AG04449 (cell line): Measurements from ENCODE around the gene CCDC88B.
"Not testable (repeated sequence)": the region's sequence is repeated elsewhere in the genome, so short reads cannot be mapped to it uniquely, and the experiment has no call there.

Experiments
- CTCF ChIA-PET: fragments of 350-600 bp; formaldehyde crosslinking; extraction: SDS; loops from one replicate; lab custom pipeline; 2021; ENCODE audit warnings: antibody characterized with exemption; lab: Yijun Ruan, JAX
- POLR2A ChIA-PET: fragments of 400-600, 350-600 bp; formaldehyde crosslinking; extraction: SDS; loops from one replicate; lab custom pipeline; 2020; ENCODE audit warnings: antibody characterized with exemption, inconsistent platforms; lab: Yijun Ruan, JAX
- DNase-seq: peaks from one replicate; pipeline ENCODE4 v3.0.0-alpha.2; 2010; ENCODE audit warnings: low read depth, low spot score
- H3K4me3 ChIP-seq: 2 replicates; pipeline ENCODE4 v1.5.1; 2011; ENCODE audit warnings: low read depth, mild to moderate bottlenecking, control low read depth, low read length
- CTCF ChIP-seq: IDR thresholded peaks from one replicate; pipeline ENCODE4 v1.5.1; 2011; ENCODE audit warnings: mild to moderate bottlenecking, moderate library complexity, low read length, control low read depth, inconsistent platforms; ENCODE audit not compliant: insufficient read depth; ENCODE audit errors: missing control alignments

Gene CCDC88B

GRCh38 chr11:64305075-64305690, 34.8 kb upstream of the CCDC88B start, which contains the start of gene ESRRA:
Gene ESRRA, plus strand, starts transcription at chr11:64305524. Its CDS starts 1,656 bp downstream, at chr11:64307180.
- POLR2A ChIA-PET, result interaction anchor here (0.6 to 2.3 kb wide), 7 partner anchors 12 to 120 kb away, joined by 3 to 12 read pairs (median 4); partner anchors contain the start of genes PRDX5, STIP1 and TRMT112
- CTCF ChIA-PET, result interaction anchor here (0.6 to 8.2 kb wide), 29 partner anchors 10 to 467 kb away, joined by 3 to 305 read pairs (median 9); partner anchors contain the start of genes BAD, FERMT3, FKBP2 and GPR137
- H3K4me3 ChIP-seq, result peak within 1 kb of the TSS; percentile 73
- no peak for TF ChIP-seq CTCF
- peak; percentile 56 for DNase-seq

- peak overlapping the region; percentile 71 for H3K4me3 ChIP-seq
- ChIA-PET POLR2A (interaction anchor here (1.0 to 2.0 kb wide), 4 partner anchors 12 to 120 kb away, joined by 3 to 12 read pairs (median 6); partner anchors contain the start of genes PRDX5, STIP1 and TRMT112), CTCF (interaction anchor here (5.8 to 8.2 kb wide), 3 partner anchors 10 to 59 kb away, joined by 111 to 139 read pairs (median 127); partner anchors contain the start of genes PLCB3, PPP1R14B, PRDX5 and TRMT112)
- DNase-seq, result no peak
- TF ChIP-seq CTCF, result peak; percentile 8
Measured at GRCh38 chr11:64305691-64306562, 34.1 kb upstream of the CCDC88B start.

DNA sequence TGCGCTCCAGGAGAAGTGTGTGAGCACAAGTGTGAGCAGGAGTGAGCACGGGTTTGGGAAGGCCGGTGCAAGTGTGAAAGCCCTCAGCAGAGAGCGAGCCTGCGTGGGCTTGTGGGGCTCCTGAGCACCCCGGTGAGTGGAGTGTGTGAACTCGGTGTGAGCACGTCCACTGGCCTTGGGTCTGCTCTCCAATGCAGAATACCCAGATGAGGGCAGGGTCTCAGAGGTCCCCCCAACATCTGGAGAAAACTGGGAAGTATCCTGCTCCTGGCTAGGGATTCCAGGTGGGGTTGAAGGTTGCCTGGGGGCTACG, 33.5 kb upstream of the CCDC88B start:
- no peak for DNase-seq
- no peak for TF ChIP-seq CTCF
- ChIA-PET CTCF (interaction anchor here (7.1 to 8.2 kb wide), 2 partner anchors 9 to 46 kb away, joined by 111 to 127 read pairs; partner anchors contain the start of genes PRDX5 and TRMT112), POLR2A (interaction anchor here (1.0 kb wide), 1 partner anchor 11 kb away, joined by 5 read pairs; the partner anchor contains the start of genes PRDX5 and TRMT112)
- peak overlapping the region; percentile 71 for H3K4me3 ChIP-seq

DNA sequence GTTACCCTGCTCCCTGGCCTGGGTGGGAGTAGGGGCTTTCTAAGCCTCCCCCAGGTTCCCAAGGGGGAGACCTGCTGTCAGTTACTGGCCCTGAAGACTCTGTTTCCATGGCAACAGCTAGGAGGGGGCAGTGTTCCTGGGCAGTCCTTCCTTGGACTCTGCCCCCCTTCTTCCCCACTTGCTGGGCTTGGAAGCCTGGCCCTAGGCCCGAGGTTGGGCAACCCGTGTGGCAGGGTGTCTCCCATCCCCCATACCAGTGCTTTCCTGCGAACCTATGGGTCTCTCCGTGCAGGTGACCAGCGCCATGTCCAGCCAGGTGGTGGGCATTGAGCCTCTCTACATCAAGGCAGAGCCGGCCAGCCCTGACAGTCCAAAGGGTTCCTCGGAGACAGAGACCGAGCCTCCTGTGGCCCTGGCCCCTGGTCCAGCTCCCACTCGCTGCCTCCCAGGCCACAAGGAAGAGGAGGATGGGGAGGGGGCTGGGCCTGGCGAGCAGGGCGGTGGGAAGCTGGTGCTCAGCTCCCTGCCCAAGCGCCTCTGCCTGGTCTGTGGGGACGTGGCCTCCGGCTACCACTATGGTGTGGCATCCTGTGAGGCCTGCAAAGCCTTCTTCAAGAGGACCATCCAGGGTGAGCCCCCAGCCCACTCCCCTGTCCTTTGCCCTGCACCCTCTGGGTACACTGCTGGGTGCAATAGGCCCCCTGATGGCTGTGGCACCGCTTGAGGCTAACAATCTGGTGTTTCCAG, 33.0 kb upstream of the CCDC88B start:
- no peak for TF ChIP-seq CTCF
- POLR2A ChIA-PET, result interaction anchor here (1.0 kb wide), 1 partner anchor 10 kb away, joined by 5 read pairs; the partner anchor contains the start of genes PRDX5 and TRMT112
- H3K4me3 ChIP-seq, result peak overlapping the region; percentile 71
- DNase-seq, result no peak
- CTCF ChIA-PET, result interaction anchor here (7.1 to 8.2 kb wide), 2 partner anchors 9 to 46 kb away, joined by 111 to 127 read pairs; partner anchors contain the start of genes PRDX5 and TRMT112

DNA sequence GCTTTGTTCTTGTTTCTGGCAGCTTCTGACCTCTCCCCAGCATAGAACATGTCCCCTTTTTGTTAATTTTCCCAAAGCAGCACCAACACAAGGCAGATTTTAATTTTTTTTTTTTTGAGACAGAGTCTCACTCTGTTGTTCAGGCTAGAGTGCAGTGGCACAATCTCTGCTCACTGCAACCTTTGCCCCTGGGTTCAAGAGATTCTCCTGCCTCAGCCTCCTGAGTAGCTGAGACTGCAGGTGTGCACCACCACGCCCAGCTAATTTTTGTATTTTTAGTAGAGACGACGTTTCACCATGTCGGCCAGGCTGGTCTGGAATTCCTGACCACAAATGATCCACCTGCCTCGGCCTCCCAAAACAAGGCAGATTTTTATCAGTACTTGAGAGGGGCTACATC, 32.2 kb upstream of the CCDC88B start:
- DNase-seq, POLR2A ChIA-PET, H3K4me3 ChIP-seq: not testable (repeated sequence)
- CTCF ChIA-PET, result interaction anchor here (0.7 to 8.2 kb wide), 3 partner anchors 8 to 47 kb away, joined by 3 to 111 read pairs (median 4); partner anchors contain the start of genes PRDX5 and TRMT112

DNA sequence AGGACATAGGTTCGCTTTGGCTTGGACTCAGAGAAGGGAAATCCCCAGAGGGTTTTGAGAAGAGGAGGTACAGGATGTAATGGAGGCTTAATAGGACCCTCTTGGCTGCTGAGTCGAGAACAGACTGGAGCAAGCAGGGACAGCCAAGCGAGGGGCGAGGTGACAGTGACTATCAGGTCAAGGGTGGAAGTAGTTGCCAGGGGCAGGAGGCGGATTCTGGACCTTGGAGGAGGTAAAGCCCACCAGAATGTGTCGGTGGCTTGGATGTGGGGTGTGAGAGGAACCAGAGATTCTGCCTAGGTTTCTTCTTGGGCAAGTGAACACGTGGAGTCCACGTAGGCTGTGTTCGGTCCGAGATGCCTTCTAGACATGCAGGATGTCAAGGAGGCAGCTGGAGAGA, 27.1 kb upstream of the CCDC88B start:
- CTCF ChIA-PET, result interaction anchor here (1.1 to 10.4 kb wide), 3 partner anchors 9 to 43 kb away, joined by 3 to 111 read pairs (median 8); partner anchors contain the start of genes CATSPERZ and ESRRA

More for the DNA sequence above, 27.1 kb upstream of the CCDC88B start:
- no peak for TF ChIP-seq CTCF
- POLR2A ChIA-PET, result no interaction called here
- no peak for DNase-seq
- no peak overlapping the region for H3K4me3 ChIP-seq
